SH-SY5Y (cell line): Measurements from ENCODE around the gene KLF1.

ENCODE experiments used
- GATA2 ChIP-seq: IDR thresholded peaks from 2 replicates; pipeline ENCODE4 v1.6.1; 2011; ENCODE audit warnings: mild to moderate bottlenecking, low read depth, low read length
- GATA3 ChIP-seq: IDR thresholded peaks from 2 replicates; pipeline ENCODE4 v1.6.1; 2011; ENCODE audit warnings: low read depth, mild to moderate bottlenecking, low read length, moderate library complexity

- TF ChIP-seq GATA3 (no peak), GATA2 (no peak)
Observed at GRCh38 chr19:12936582-12936981, 49.6 kb upstream of the KLF1 start.
